H1 (cell line): ENCODE results near the gene OGFOD2. TPM values are rescaled to one million over a fixed set of nuclear protein-coding genes. Genes with fewer than 3 reads are reported as not detected.

Source experiments
- CTCF ChIA-PET: fragments of 300-600 bp; sonication (Branson Sonifier 250); formaldehyde crosslinking; loops from one replicate; lab custom pipeline; 2021; ENCODE audit not compliant: partially characterized antibody; lab: Charles Lee
- POLR2A ChIA-PET: fragments of 300-600 bp; sonication (Branson Sonifier 250); formaldehyde crosslinking; loops from one replicate; lab custom pipeline; 2021; ENCODE audit warnings: inconsistent platforms; ENCODE audit not compliant: partially characterized antibody; lab: Charles Lee
- DNase-seq, 2 experiments: peaks; one replicate each; pipeline versions ENCODE4 v3.0.0 to v3.0.0-alpha.2; 2010 to 2022; ENCODE audit warnings: low spot score in 2 of 2, low read depth in 1 of 2, mixed read lengths in 1 of 2
- FAIRE-seq: peaks from 2 replicates; lab custom pipeline; 2011; peaks lifted over from hg19 to GRCh38; lab: Jason Lieb, UNC
- H2AFZ ChIP-seq: 2 replicates; pipeline ENCODE4 v1.8.1; 2012; ENCODE audit warnings: low read length, inconsistent platforms
- H2AK5ac ChIP-seq: 2 replicates; pipeline ENCODE4 v1.6.1; 2013; ENCODE audit warnings: low read depth, low read length
- H2BK120ac ChIP-seq: replicated peaks from 2 replicates; pipeline ENCODE3; 2013; ENCODE audit warnings: low read depth, low read length, inconsistent platforms
- H2BK12ac ChIP-seq: 2 replicates; pipeline ENCODE4 v1.6.1; 2013; ENCODE audit warnings: low read depth, low read length
- H2BK15ac ChIP-seq: 2 replicates; pipeline ENCODE4 v1.6.1; 2013; ENCODE audit warnings: low read length
- H2BK20ac ChIP-seq: 2 replicates; pipeline ENCODE4 v1.6.1; 2013; ENCODE audit warnings: low read length
- H2BK5ac ChIP-seq: 2 replicates; pipeline ENCODE4 v1.6.1; 2013; ENCODE audit warnings: low read depth, low read length
- H3K14ac ChIP-seq: 2 replicates; pipeline ENCODE4 v1.6.1; 2013; ENCODE audit warnings: inconsistent platforms; ENCODE audit not compliant: insufficient read length
- H3K18ac ChIP-seq: 2 replicates; pipeline ENCODE4 v1.6.1; 2013; ENCODE audit warnings: low read length; ENCODE audit errors: extremely low read depth
- H3K23ac ChIP-seq: 2 replicates; pipeline ENCODE4 v1.6.1; 2013; ENCODE audit warnings: inconsistent platforms; ENCODE audit not compliant: insufficient read length
- H3K23me2 ChIP-seq: 2 replicates; pipeline ENCODE4 v1.6.1; 2013; ENCODE audit warnings: low read depth, low read length
- H3K27ac ChIP-seq: 2 replicates; pipeline ENCODE4 v1.6.1; 2011; ENCODE audit warnings: low read depth, low read length, inconsistent platforms
- H3K27me3 ChIP-seq, 4 experiments: replicated peaks in 1 of 4; 1 replicate in 1 of 4; 2 replicates in 3 of 4; pipeline versions ENCODE4 v1.6.1 to v1.8.1; 2011 to 2013; ENCODE audit warnings: low read length in 3 of 4, mild to moderate bottlenecking in 3 of 4, inconsistent platforms in 2 of 4, mixed read lengths in 2 of 4, moderate library complexity in 1 of 4; ENCODE audit not compliant: control insufficient read depth in 3 of 4, insufficient read depth in 3 of 4; ENCODE audit errors: extremely low read depth in 1 of 4
- H3K36me3 ChIP-seq, 4 experiments: 2 replicates each; pipeline versions ENCODE4 v1.6.1 to v1.8.1; 2011 to 2013; ENCODE audit warnings: mild to moderate bottlenecking in 4 of 4, low read length in 3 of 4, moderate library complexity in 2 of 4, control low read depth in 1 of 4, inconsistent platforms in 1 of 4; ENCODE audit not compliant: insufficient read depth in 4 of 4, control insufficient read depth in 2 of 4
- H3K4ac ChIP-seq: replicated peaks from 2 replicates; pipeline ENCODE3; 2013; ENCODE audit warnings: low read length, low read depth, mixed read lengths, inconsistent platforms; ENCODE audit not compliant: insufficient read length
- H3K4me1 ChIP-seq, 4 experiments: replicated peaks in 1 of 4; 1 replicate in 1 of 4; 2 replicates in 3 of 4; pipeline versions ENCODE4 v1.6.1 to v1.8.1; 2011 to 2013; ENCODE audit warnings: low read length in 3 of 4, inconsistent platforms in 2 of 4, mixed read lengths in 1 of 4; ENCODE audit not compliant: insufficient read depth in 4 of 4, control insufficient read depth in 3 of 4
- H3K4me2 ChIP-seq, 2 experiments: 2 replicates each; pipeline versions ENCODE4 v1.6.1 to v1.8.1; 2011 to 2013; ENCODE audit warnings: low read depth in 2 of 2, low read length in 2 of 2, control low read depth in 1 of 2, inconsistent platforms in 1 of 2, mild to moderate bottlenecking in 1 of 2; ENCODE audit not compliant: insufficient read depth in 1 of 2
- H3K4me3 ChIP-seq, 4 experiments: fragments of 200-600, 300-600 bp in 1 of 4; sonication (generic), shearing (Covaris generic), sonication (Bioruptor Twin) in 1 of 4; 2 replicates each; pipeline versions ENCODE4 v1.5.1 to v1.8.1; 2011 to 2016; ENCODE audit warnings: low read length in 4 of 4, low read depth in 3 of 4, control low read depth in 2 of 4, inconsistent platforms in 2 of 4, mild to moderate bottlenecking in 2 of 4, mixed read lengths in 1 of 4, moderate library complexity in 1 of 4; ENCODE audit not compliant: insufficient read depth in 2 of 4; ENCODE audit errors: extremely low read depth in 1 of 4
- H3K56ac ChIP-seq: replicated peaks from 2 replicates; pipeline ENCODE3; 2013; ENCODE audit warnings: low read depth, mild to moderate bottlenecking, mixed read lengths, low read length, inconsistent platforms; ENCODE audit not compliant: insufficient read length
- H3K79me1 ChIP-seq: 2 replicates; pipeline ENCODE4 v1.6.1; 2013; ENCODE audit warnings: low read depth, low read length, control low read depth
- H3K79me2 ChIP-seq, 2 experiments: 2 replicates each; pipeline versions ENCODE4 v1.6.1 to v1.8.1; 2012 to 2013; ENCODE audit warnings: low read length in 2 of 2, mild to moderate bottlenecking in 2 of 2, inconsistent platforms in 1 of 2; ENCODE audit not compliant: insufficient read depth in 2 of 2, control insufficient read depth in 1 of 2
- H3K9ac ChIP-seq, 4 experiments: replicated peaks in 1 of 4; 1 replicate in 1 of 4; 2 replicates in 3 of 4; pipeline versions ENCODE4 v1.6.1 to v1.8.1; 2011 to 2013; ENCODE audit warnings: low read depth in 3 of 4, low read length in 3 of 4, control low read depth in 2 of 4, mild to moderate bottlenecking in 2 of 4, moderate library complexity in 2 of 4, inconsistent platforms in 1 of 4; ENCODE audit errors: extremely low read depth in 1 of 4
- H3K9me3 ChIP-seq, 2 experiments: 2 replicates each; pipeline versions ENCODE4 v1.6.1 to v1.8.1; 2012 to 2013; ENCODE audit warnings: mild to moderate bottlenecking in 2 of 2, moderate library complexity in 2 of 2, control low read depth in 1 of 2, inconsistent platforms in 1 of 2, low read depth in 1 of 2, low read length in 1 of 2, mixed read lengths in 1 of 2; ENCODE audit not compliant: insufficient read depth in 2 of 2
- H4K20me1 ChIP-seq, 2 experiments: replicated peaks in 1 of 2; 2 replicates each; pipeline versions ENCODE3 to v1.8.1; 2011 to 2013; ENCODE audit warnings: inconsistent platforms in 2 of 2, low read length in 2 of 2, mild to moderate bottlenecking in 1 of 2; ENCODE audit not compliant: insufficient read depth in 2 of 2, control insufficient read depth in 1 of 2
- H4K5ac ChIP-seq: 2 replicates; pipeline ENCODE4 v1.6.1; 2013; ENCODE audit warnings: low read length, low read depth, mixed read lengths, inconsistent platforms; ENCODE audit not compliant: insufficient read length
- H4K8ac ChIP-seq: 2 replicates; pipeline ENCODE4 v1.8.0; 2013; ENCODE audit warnings: mild to moderate bottlenecking, moderate library complexity, low read length, inconsistent platforms; ENCODE audit not compliant: insufficient read depth; ENCODE audit errors: extremely low read depth
- H4K91ac ChIP-seq: replicated peaks from 2 replicates; pipeline ENCODE3; 2013; ENCODE audit warnings: low read length, mixed read lengths, inconsistent platforms; ENCODE audit not compliant: insufficient read length
- CEBPB ChIP-seq: IDR thresholded peaks from 2 replicates; pipeline ENCODE4 v1.6.1; 2012; ENCODE audit warnings: low read depth, low read length
- KDM5A ChIP-seq: fragments of 200-600 bp; IDR thresholded peaks from 2 replicates; pipeline ENCODE4 v1.7.1; 2012; ENCODE audit warnings: mild to moderate bottlenecking, low read length, inconsistent platforms, mixed read lengths
- RBBP5 ChIP-seq: IDR thresholded peaks from 2 replicates; pipeline ENCODE4 v1.7.1; 2012; ENCODE audit warnings: low read depth, mild to moderate bottlenecking, inconsistent platforms, low read length, moderate library complexity, borderline replicate concordance
- TAF1 ChIP-seq: IDR thresholded peaks from 2 replicates; pipeline ENCODE4 v1.6.1; 2011; ENCODE audit warnings: mild to moderate bottlenecking, low read depth, low read length
- TAF7 ChIP-seq: optimal IDR thresholded peaks from 2 replicates; pipeline ENCODE3; 2011; ENCODE audit warnings: low read depth, mild to moderate bottlenecking, inconsistent platforms, low read length, moderate library complexity, borderline replicate concordance
- WGBS, 2 experiments: shearing (Covaris generic) in 1 of 2; methylation state at CpG; one replicate each; pipeline versions ENCODE4 v1.1.6 to v1.1.7; 2013 to 2015; ENCODE audit warnings: low lambda C conversion rate in 2 of 2, mixed read lengths in 2 of 2, inconsistent platforms in 1 of 2, low coverage in 1 of 2, missing lambda C conversion rate in 1 of 2; ENCODE audit not compliant: insufficient replicate concordance in 2 of 2, insufficient coverage in 1 of 2, insufficient read length in 1 of 2; ENCODE audit errors: extremely low coverage in 1 of 2, missing lambda C conversion rate in 1 of 2; 5-methylcytosine and 5-hydroxymethylcytosine counted together
- polyA plus RNA-seq, 7 experiments: library from polyadenylated mRNA; depleted of rRNA in 3 of 7; stranded (reverse) in 5 of 7; unstranded in 2 of 7; fragments of >200 nt in 5 of 7; fragments of 200-250 nt in 2 of 7; gene quantifications; 1 replicate in 5 of 7; 2 replicates in 1 of 7; 4 replicates in 1 of 7; pipeline versions ENCODE4 v1.2.1 to v1.2.3, GENCODE V29; 2011 to 2013; ENCODE audit warnings: missing spikeins in 2 of 7, mixed read lengths in 2 of 7
- total RNA-seq: library from RNA; stranded (reverse); fragmentation: NEBNext Ultra II Directional; extraction: Animal tissue kit (Norgen Biotek cat#: 25700); gene quantifications from 2 replicates; pipeline ENCODE4 v1.2.1, GENCODE V29; 2021
- TF ChIP-seq, protein P1 (sequence below): IDR thresholded peaks from 2 replicates; pipeline ENCODE4 v1.6.1; 2012; ENCODE audit warnings: inconsistent platforms

Gene OGFOD2
- total and polyA plus RNA-seq, 2 of the 8 experiments (the other 6 are each of a cell fraction or from before 2014, with no cell fraction given): 17.3 to 20.3 TPM

DNA sequence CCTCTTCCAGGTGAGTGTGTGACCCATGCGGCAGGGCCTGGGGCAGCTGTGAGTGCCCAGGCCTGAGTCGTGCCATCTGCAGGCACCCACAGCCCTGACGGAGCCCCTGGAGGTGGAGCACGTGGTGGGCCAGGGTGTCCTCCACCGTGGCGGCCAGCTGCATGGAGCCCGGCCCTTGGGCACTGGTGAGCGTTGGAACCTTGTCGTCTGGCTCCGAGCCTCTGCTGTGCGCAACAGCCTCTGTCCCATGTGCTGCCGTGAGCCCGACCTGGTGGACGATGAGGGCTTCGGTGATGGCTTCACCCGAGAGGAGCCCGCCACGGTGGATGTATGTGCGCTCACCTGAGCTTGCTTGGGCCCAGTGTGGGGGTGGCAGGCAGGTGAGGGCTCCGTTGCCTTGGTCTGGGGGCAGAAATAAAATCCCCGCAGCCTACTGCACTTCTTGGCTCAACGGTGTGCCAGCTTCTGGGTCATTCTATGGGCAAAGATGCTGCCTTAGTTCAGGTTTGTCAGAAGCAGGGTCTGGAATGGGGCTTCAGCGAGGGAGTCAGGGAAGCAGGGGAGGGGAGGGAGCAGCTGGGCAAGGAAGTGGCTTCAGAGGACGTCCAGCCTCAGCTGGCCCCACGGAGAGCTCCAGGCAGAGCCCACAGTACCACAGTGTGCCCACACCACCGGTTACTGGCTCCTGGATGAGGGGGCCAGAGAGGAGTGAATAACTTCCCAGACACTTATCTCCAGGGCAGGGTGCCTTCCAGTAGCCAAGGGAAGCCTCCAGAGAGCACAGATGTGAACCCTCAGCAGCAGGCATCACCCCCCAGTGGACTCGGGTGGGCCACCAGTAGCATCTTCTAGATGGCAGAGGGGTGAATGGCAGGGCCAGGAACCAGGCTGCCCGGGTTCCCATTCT is 4.2 kb downstream of the OGFOD2 start:
- Histone ChIP-seq H3K4me1 (peaks cover 0 to 20% (median 11%) of the 10 kb centered on the region in 4 experiments; a peak in 6 of 7 replicates), H3K9me3 (no peaks in the 10 kb centered on the region), H3K79me1 (peaks cover 7% of the 10 kb centered on the region; the same call in 1 of the 2 replicates), H2BK120ac (no peak overlapping the region), H2BK12ac (0 out of 2 replicates have a peak overlapping the region, but pooled peaks have one; percentile 39), H3K4me3 (peak overlapping the region; percentile 77 to 92 (median 85); a peak in 7 of 8 replicates), H3K36me3 (peaks cover 0 to 6% (median 1%) of the 10 kb centered on the region in 4 experiments; a peak in 2 of 8 replicates), H2AFZ (no peak overlapping the region), H3K56ac (no peak overlapping the region), H2AK5ac (no peak overlapping the region), H3K14ac (no peak overlapping the region), H3K27ac (no peak overlapping the region), H3K18ac (no peak overlapping the region), H3K4me2 (peak overlapping the region; percentile 90 to 95), H4K20me1 (peaks cover 0 to 12% of the 10 kb centered on the region in 2 experiments), H2BK20ac (no peak overlapping the region), H3K79me2 (peaks cover 0 to 12% of the 10 kb centered on the region in 2 experiments; a peak in 1 of 4 replicates), H3K27me3 (no peaks in the 10 kb centered on the region), H2BK5ac (no peak overlapping the region), H4K5ac (no peak overlapping the region), H4K91ac (peak overlapping the region; percentile 17), H2BK15ac (0 out of 2 replicates have a peak overlapping the region, but pooled peaks have one; percentile 16), H3K4ac (peak overlapping the region; percentile 48), H3K23me2 (peaks cover 21% of the 10 kb centered on the region), H4K8ac (peak overlapping the region; percentile 87), H3K23ac (no peak overlapping the region), H3K9ac (peak overlapping the region in 2 of 4 experiments; percentile 13 to 82; a peak in 2 of 7 replicates)
- WGBS, 2 experiments: 87% methylated on average over 25 of the region's 28 CpGs; no CpG with 5 or more reads in 1 of the 2 experiments
- TF ChIP-seq TAF7 (no peak), CEBPB (no peak), KDM5A (no peak), TAF1 (no peak), RBBP5 (no peak)
- TF ChIP-seq, protein P1, sequence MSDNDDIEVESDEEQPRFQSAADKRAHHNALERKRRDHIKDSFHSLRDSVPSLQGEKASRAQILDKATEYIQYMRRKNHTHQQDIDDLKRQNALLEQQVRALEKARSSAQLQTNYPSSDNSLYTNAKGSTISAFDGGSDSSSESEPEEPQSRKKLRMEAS: 0 out of 2 replicates have a peak, but pooled peaks have one; percentile 26
- DNase-seq (peak in 1 of 2 experiments; percentile 49), FAIRE-seq (no peak)
- CTCF ChIA-PET: interaction anchor here (0.6 to 1.8 kb wide), 11 partner anchors 13 to 259 kb away, joined by 3 to 8 read pairs (median 3); partner anchors contain the start of genes ABCB9, MPHOSPH9 and MTRFR
- POLR2A ChIA-PET: interaction anchor here (0.8 to 2.8 kb wide), 17 partner anchors 8 to 254 kb away, joined by 3 to 13 read pairs (median 3); partner anchors contain the start of genes MPHOSPH9 and MTRFR
